DND-41 (cell line): ENCODE measurements around the gene CARMIL1.

ENCODE experiments used
- CTCF ChIP-seq: IDR thresholded peaks from 2 replicates; pipeline ENCODE4 v1.5.1; 2012; ENCODE audit warnings: borderline replicate concordance, low read length, moderate library complexity, mild to moderate bottlenecking; ENCODE audit not compliant: poor library complexity, severe bottlenecking; ENCODE audit errors: extremely low read depth
- EZH2 ChIP-seq: IDR thresholded peaks from 3 replicates; pipeline ENCODE4 v1.6.1; 2012; ENCODE audit warnings: borderline replicate concordance, low read depth, mild to moderate bottlenecking, moderate library complexity, low read length, inconsistent platforms; ENCODE audit not compliant: severe bottlenecking

- TF ChIP-seq CTCF (no peak), EZH2 (no peak)
These were observed 135.6 kb downstream of the CARMIL1 start for GRCh38 chr6:25414755-25415154.
